ENCODE results near the gene ULK4.
"Not testable (repeated sequence)": the region's sequence is repeated elsewhere in the genome, so short reads cannot be mapped to it uniquely, and the experiment has no call there.

Gene ULK4

DNA sequence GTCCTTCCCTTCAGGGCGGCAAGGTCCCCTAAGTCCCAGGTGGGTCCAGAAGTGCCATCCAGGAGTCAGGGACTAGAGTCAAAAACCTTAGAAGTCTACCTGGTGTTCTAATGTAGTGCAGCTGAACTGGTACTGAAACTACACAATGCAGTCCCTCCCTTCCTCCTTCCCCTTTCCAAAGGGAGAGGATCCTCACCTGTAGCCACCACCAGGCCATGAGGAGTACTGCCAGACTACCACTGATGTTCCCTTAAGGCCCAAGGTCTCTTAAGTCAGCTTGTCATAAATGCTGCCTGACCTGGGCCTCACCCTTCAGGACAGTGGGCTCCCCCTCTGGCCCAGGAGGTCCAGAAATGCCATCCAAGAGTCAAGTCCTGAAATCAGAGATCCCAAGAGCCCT lies 98.9 kb downstream of the ULK4 start:
- no peak for DNase-seq (ENCODE audit: low spot score)
- in situ Hi-C loops (cut with MboI; ENCODE audit: low sequenced_read_pairs, unreplicated experiment): loop anchor here (25.0 kb wide), 1 partner anchor 1526 kb away; no protein-coding TSS in a partner anchor
- TF ChIP-seq, protein P1, sequence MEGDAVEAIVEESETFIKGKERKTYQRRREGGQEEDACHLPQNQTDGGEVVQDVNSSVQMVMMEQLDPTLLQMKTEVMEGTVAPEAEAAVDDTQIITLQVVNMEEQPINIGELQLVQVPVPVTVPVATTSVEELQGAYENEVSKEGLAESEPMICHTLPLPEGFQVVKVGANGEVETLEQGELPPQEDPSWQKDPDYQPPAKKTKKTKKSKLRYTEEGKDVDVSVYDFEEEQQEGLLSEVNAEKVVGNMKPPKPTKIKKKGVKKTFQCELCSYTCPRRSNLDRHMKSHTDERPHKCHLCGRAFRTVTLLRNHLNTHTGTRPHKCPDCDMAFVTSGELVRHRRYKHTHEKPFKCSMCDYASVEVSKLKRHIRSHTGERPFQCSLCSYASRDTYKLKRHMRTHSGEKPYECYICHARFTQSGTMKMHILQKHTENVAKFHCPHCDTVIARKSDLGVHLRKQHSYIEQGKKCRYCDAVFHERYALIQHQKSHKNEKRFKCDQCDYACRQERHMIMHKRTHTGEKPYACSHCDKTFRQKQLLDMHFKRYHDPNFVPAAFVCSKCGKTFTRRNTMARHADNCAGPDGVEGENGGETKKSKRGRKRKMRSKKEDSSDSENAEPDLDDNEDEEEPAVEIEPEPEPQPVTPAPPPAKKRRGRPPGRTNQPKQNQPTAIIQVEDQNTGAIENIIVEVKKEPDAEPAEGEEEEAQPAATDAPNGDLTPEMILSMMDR (IDR thresholded peaks at IDR 0.05; ENCODE audit: borderline replicate concordance, control extremely low read depth, extremely low read depth, insufficient read depth, missing control alignments): no peak

DNA sequence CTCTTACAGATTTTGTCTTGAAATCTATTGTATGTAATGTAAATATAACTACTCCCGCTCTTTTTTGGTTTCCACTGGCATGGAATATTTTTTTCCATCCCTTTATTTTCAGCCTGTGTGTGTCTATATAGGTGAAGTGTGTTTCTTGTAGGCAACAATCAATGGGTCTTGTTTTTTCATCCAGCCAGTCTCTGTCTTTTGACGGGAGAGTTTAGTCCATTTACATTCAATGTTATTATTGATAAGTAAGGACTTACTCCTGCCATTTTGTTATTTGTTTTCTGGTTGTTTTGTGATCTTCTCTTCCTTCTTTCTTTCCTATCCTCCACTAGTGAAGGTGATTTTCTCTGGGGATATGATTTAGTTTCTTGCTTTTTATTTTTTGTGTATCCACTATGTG lies 101.4 kb downstream of the ULK4 start:
- in situ Hi-C loops (cut with MboI; ENCODE audit: low sequenced_read_pairs, unreplicated experiment): loop anchor here (25.0 kb wide), 1 partner anchor 1523 kb away; no protein-coding TSS in a partner anchor
- DNase-seq (ENCODE audit: low spot score): not testable (repeated sequence)

DNA sequence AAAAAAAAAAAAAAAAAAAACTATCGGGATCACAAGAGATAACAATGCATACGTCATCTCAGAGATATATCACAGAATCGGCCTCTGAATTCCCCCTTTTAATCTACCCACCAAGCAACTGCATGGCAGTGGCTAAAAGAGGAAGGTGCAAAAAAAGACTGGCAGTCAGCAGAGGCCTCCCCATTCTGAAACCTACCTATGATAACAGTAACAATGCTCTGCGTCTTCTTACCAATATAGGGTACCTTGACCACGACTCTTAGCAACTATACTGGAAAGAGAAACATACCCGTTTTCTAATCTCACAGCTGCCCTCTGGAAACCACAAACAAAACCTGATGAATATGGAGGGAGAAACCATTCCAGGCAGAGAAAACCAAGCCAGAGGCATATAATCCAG lies 106.9 kb downstream of the ULK4 start:
- TF ChIP-seq, protein P1 (IDR thresholded peaks at IDR 0.05; ENCODE audit: borderline replicate concordance, control extremely low read depth, extremely low read depth, insufficient read depth, missing control alignments): no peak
- in situ Hi-C loops (cut with MboI; ENCODE audit: low sequenced_read_pairs, unreplicated experiment): loop anchor here (25.0 kb wide), 1 partner anchor 1518 kb away; no protein-coding TSS in a partner anchor
- no peak for DNase-seq (ENCODE audit: low spot score)

DNA sequence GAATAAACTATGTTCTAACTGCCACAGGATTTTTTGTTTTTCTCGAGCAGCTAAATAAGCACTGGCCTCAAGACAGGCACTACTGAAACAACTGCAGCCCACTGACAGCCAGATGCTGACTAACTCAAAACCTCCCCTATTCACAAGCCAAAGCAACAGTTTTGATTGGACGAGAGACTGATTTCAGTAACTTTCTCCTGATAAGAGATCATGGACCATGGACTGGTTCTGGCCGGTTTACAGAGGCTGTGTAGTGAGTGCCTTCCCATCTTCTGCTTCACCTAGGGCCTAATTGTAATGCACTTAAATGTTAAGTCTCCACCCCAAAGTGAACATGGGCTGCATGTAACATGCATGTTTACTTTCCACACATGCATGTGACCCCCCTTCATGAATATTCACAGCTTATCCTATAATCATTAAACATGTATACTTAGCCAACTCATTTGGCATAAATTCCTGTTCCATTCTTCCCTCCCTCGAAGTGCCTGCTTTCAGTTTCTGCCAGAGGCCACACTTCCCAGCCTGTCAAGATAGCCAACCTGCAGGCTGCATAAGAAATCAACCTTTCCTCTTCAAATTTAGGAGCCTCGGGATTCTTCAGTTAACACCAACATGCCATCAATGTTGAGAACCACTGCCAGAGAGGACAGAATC lies 108.2 kb downstream of the ULK4 start:
- in situ Hi-C loops (cut with MboI; ENCODE audit: low sequenced_read_pairs, unreplicated experiment): loop anchor here (25.0 kb wide), 1 partner anchor 1516 kb away; no protein-coding TSS in a partner anchor
- TF ChIP-seq, protein P1 (IDR thresholded peaks at IDR 0.05; ENCODE audit: borderline replicate concordance, control extremely low read depth, extremely low read depth, insufficient read depth, missing control alignments): no peak
- DNase-seq (ENCODE audit: low spot score): no peak

DNA sequence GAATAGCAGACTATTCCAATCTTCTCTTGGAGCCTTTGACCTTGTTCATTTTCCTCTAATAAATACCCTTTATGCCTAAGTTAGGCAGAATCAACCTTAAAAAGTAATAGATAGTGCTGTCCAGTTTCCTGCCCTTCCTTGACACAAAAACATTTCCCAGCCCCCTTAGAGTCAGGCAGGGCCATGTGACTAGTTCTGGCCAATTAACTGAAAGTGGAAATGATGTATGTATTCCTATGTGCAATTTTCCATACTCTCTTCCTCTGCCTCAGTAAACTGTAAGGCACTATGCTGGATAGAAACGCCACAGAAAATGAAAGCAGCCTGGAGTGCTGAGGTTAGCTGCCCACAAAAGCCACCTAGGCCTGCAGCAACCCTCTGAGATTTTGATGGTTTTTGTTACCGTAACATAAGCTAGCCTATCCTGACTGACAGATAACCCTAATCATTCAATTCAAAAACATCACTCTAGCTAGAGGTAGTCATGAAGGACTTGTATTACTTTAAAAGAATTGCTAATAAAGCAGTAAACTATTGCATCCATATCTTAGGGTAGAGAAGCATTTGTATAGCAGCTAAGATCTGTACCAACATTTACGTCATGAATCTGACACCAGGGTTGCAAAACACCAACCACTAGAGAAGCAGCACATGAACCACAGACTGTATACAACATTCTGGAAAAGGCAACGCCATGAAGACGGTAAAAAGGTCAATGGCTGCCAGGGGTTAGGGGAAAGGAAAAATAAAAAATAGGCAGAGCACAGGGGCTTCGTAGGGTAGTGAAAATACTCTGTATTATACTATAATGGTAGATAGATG lies 112.9 kb downstream of the ULK4 start:
- in situ Hi-C loops (cut with MboI; ENCODE audit: low sequenced_read_pairs, unreplicated experiment): no loop called here
- DNase-seq (ENCODE audit: low spot score): no peak
- TF ChIP-seq, protein P1 (IDR thresholded peaks at IDR 0.05; ENCODE audit: borderline replicate concordance, control extremely low read depth, extremely low read depth, insufficient read depth, missing control alignments): no peak

DNA sequence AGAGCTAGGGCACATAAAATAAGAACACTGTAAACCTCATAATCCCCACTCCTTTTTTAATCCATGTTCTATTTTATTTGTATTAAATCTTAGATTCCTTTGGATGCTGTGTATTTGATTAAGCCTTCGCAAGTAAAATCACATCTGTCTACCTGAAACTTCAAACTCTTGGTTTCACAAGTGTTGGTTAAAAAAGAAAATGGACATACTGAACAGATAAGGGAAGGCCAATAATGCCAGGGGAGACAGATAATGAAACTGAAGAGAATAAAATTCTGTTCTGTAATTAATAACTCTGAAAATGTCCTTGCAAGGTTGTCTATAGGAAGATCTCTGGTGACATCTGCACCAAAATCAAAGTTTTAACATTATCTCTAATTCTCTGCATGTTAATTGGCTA lies 114.2 kb downstream of the ULK4 start:
- TF ChIP-seq, protein P1 (IDR thresholded peaks at IDR 0.05; ENCODE audit: borderline replicate concordance, control extremely low read depth, extremely low read depth, insufficient read depth, missing control alignments): no peak
- in situ Hi-C loops (cut with MboI; ENCODE audit: low sequenced_read_pairs, unreplicated experiment): no loop called here
- no peak for DNase-seq (ENCODE audit: low spot score)

DNA sequence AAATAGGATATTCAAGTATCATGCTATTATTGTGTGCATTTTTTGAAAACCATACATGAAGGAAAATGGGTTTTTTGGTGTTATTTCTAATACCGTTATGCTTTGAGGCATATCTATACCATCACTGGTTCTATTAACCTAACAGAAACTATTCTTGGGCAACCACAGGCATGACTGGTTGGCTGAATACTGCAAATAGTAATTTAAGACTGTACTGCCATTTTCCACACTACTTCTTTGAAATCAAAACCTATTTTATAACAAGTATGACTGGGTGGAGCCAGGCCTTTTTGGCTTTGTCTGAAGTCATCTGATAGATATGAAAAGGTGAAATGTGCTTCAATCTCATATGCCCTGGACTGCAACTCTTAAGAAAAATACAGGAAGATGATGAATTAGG lies 115.1 kb downstream of the ULK4 start:
- in situ Hi-C loops (cut with MboI; ENCODE audit: low sequenced_read_pairs, unreplicated experiment): no loop called here
- TF ChIP-seq, protein P1 (IDR thresholded peaks at IDR 0.05; ENCODE audit: borderline replicate concordance, control extremely low read depth, extremely low read depth, insufficient read depth, missing control alignments): no peak
- no peak for DNase-seq (ENCODE audit: low spot score)

Measured in GM13976 (cell line).